Natural killer cell (primary cell): ENCODE measurements around the gene ZNF611. TPM values are rescaled to one million over a fixed set of nuclear protein-coding genes. Genes with fewer than 3 reads are reported as not detected.
"Not testable (repeated sequence)": the region's sequence is repeated elsewhere in the genome, so short reads cannot be mapped to it uniquely, and the experiment has no call there.

ENCODE experiments used
- ATAC-seq, 3 donors: fragments of 150-1000 bp in 2 of 3; fragments of 200-7000 bp in 1 of 3; cut with Tn5 transposase; 1 replicate in 1 of 3; 2 replicates in 2 of 3; pipeline ENCODE4 v1.10.0; 2021; ENCODE audit warnings: mild to moderate bottlenecking in 2 of 3, moderate library complexity in 2 of 3
- DNase-seq, 2 donors: peaks; one replicate each; pipeline versions ENCODE4 v3.0.0 to v3.0.0-alpha.2; 2013 to 2021; ENCODE audit warnings: mixed read lengths in 1 of 2
- H3K27ac ChIP-seq: one replicate; pipeline ENCODE4 v1.5.1; 2013; ENCODE audit warnings: mild to moderate bottlenecking, low read length
- H3K27me3 ChIP-seq: one replicate; pipeline ENCODE4 v1.6.1; 2013; ENCODE audit warnings: low read length; ENCODE audit not compliant: control insufficient read depth, insufficient read depth
- H3K36me3 ChIP-seq: one replicate; pipeline ENCODE4 v1.6.1; 2013; ENCODE audit warnings: low read length; ENCODE audit not compliant: control insufficient read depth, insufficient read depth
- H3K4me1 ChIP-seq: one replicate; pipeline ENCODE4 v1.6.1; 2013; ENCODE audit warnings: low read length; ENCODE audit not compliant: control insufficient read depth, insufficient read depth
- H3K4me3 ChIP-seq: one replicate; pipeline ENCODE4 v1.5.1; 2013; ENCODE audit warnings: low read length
- H3K9me3 ChIP-seq: one replicate; pipeline ENCODE4 v1.6.1; 2013; ENCODE audit warnings: low read length; ENCODE audit not compliant: control insufficient read depth, insufficient read depth
- H3K27ac Mint-ChIP-seq, 2 donors: one replicate each; pipeline ENCODE4 v1.8.0; 2022; ENCODE audit warnings: mild to moderate bottlenecking in 2 of 2, mixed read lengths in 2 of 2, moderate library complexity in 1 of 2
- H3K27me3 Mint-ChIP-seq, 2 donors: one replicate each; pipeline ENCODE4 v1.8.0; 2022; ENCODE audit warnings: low read depth in 2 of 2, mixed read lengths in 2 of 2
- H3K36me3 Mint-ChIP-seq: one replicate; pipeline ENCODE4 v1.8.0; 2022; ENCODE audit warnings: mixed read lengths
- H3K4me1 Mint-ChIP-seq, 2 donors: one replicate each; pipeline ENCODE4 v1.8.0; 2022; ENCODE audit warnings: mixed read lengths in 2 of 2
- H3K4me3 Mint-ChIP-seq: one replicate; pipeline ENCODE4 v1.8.0; 2022; ENCODE audit warnings: mild to moderate bottlenecking, moderate library complexity, mixed read lengths
- H3K9me3 Mint-ChIP-seq, 2 donors: one replicate each; pipeline ENCODE4 v1.8.0; 2022; ENCODE audit warnings: mixed read lengths in 2 of 2
- WGBS: methylation state at CpG from one replicate; pipeline ENCODE4 v1.1.7; 2013; ENCODE audit warnings: missing lambda C conversion rate; ENCODE audit not compliant: insufficient coverage; 5-methylcytosine and 5-hydroxymethylcytosine counted together
- intact Hi-C: fragments of 100-400 bp; cut with micrococcal nuclease; formaldehyde crosslinking; loops from one replicate; pipeline ENCODE4 v1.14.2; 2022
- total RNA-seq, 4 donors: library from RNA; stranded (reverse); fragments of 120-200 nt in 1 of 4; gene quantifications; one replicate each; pipeline versions ENCODE4 v1.2.3 to v1.2.4, GENCODE V29; 2013 to 2022
- TF ChIP-seq, protein P1 (sequence below): fragments of 200-600 bp; IDR thresholded peaks from one replicate; pipeline ENCODE4 v1.8.0; 2022; ENCODE audit warnings: antibody characterized with exemption

Gene ZNF611
- 10 to 100 TPM; 41.2 to 58.0 (median 44.2) TPM for total RNA-seq
- 45.8 TPM for total RNA-seq (2013)

DNA sequence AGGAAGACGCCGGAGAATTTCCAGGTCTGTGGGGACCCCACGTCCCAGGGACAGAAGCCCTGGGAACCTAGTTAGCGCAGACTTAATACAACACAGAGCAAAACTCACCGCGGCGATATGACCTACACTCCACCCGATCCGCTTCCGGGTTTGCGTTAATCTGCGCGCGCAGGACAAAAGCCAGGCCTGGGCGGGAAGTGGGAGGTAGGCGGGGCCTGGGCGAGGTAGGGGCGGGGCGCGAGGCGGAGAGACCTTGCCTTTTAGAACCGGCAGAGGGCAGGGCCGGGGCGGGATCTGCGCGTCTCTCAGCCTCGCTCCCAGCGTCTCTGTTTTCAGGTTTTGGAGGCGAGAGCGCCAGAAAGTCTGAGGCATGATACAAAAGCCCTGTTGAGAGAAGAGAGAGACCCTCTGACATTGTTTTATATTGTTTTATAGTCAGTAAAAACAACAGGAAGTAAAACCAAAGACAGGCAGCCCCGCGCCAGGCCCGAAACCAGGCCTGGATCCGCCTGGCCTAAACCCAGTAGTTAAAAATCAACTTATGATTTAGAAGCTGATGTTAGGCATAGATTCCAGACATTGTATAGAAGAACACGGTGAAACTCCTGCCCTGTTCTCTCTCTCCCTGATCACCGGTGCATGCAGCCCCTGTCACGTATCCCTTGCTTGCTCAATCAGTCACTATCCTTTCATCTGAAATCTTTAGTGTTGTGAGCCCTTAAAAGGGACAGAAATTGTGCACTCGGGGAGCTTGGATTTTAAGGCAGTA, at the start of gene ZNF611:
Gene ZNF611, minus strand, starts transcription at position 152 of the 769 bp plus-strand sequence. CDS start 19,150 bp downstream, outside the sequence.
- WGBS = 14% methylated on average over 38 of the region's 38 CpGs
- H3K27ac Mint-ChIP-seq = peak within 1 kb of the TSS; percentile 68 to 81
- Histone ChIP-seq H3K9me3 (no peaks in the 10 kb centered on the region), H3K4me1 (peaks cover 21% of the 10 kb centered on the region), H3K27me3 (no peaks in the 10 kb centered on the region), H3K27ac (peak within 1 kb of the TSS; percentile 88), H3K4me3 (peak within 1 kb of the TSS; percentile 92), H3K36me3 (no peaks in the 10 kb centered on the region)
- intact Hi-C loops = loop anchor here (2.0 kb wide), 3 partner anchors 52 to 122 kb away; partner anchors contain the start of genes ZNF468, ZNF600 and ZNF83
- ATAC-seq = peak; percentile 95 to 99 (median 98)
- H3K4me3 Mint-ChIP-seq = peak within 1 kb of the TSS; percentile 91
- TF ChIP-seq, protein P1, sequence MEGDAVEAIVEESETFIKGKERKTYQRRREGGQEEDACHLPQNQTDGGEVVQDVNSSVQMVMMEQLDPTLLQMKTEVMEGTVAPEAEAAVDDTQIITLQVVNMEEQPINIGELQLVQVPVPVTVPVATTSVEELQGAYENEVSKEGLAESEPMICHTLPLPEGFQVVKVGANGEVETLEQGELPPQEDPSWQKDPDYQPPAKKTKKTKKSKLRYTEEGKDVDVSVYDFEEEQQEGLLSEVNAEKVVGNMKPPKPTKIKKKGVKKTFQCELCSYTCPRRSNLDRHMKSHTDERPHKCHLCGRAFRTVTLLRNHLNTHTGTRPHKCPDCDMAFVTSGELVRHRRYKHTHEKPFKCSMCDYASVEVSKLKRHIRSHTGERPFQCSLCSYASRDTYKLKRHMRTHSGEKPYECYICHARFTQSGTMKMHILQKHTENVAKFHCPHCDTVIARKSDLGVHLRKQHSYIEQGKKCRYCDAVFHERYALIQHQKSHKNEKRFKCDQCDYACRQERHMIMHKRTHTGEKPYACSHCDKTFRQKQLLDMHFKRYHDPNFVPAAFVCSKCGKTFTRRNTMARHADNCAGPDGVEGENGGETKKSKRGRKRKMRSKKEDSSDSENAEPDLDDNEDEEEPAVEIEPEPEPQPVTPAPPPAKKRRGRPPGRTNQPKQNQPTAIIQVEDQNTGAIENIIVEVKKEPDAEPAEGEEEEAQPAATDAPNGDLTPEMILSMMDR = peak; percentile 68
- H3K9me3 Mint-ChIP-seq = no peaks in the 10 kb centered on the region
- H3K27me3 Mint-ChIP-seq = no peaks in the 10 kb centered on the region
- DNase-seq = peak; percentile 99 to 100
- peaks cover 21 to 22% of the 10 kb centered on the region in 2 donors for H3K4me1 Mint-ChIP-seq
- H3K36me3 Mint-ChIP-seq = no peaks in the 10 kb centered on the region

GRCh38 chr19:52782864-52783263, 48.0 kb upstream of the ZNF611 start:
- H3K27ac ChIP-seq, H3K36me3 ChIP-seq, DNase-seq, H3K27me3 ChIP-seq, ATAC-seq, H3K4me3 ChIP-seq, H3K36me3 Mint-ChIP-seq, H3K27me3 Mint-ChIP-seq, H3K9me3 Mint-ChIP-seq, H3K9me3 ChIP-seq: not testable (repeated sequence)
- peak overlapping the region; percentile 62 for H3K4me3 Mint-ChIP-seq
- H3K27ac Mint-ChIP-seq = peak overlapping the region; percentile 57 to 88
- intact Hi-C loops = loop anchor here (10.0 kb wide), 2 partner anchors 72 to 182 kb away; partner anchors contain the start of genes ZNF468 and ZNF816
- peaks cover 73% of the 10 kb centered on the region for H3K4me1 ChIP-seq
- WGBS = no CpG with 5 or more reads among the region's 2 CpGs
- peaks cover 72 to 81% of the 10 kb centered on the region in 2 donors for H3K4me1 Mint-ChIP-seq

DNA sequence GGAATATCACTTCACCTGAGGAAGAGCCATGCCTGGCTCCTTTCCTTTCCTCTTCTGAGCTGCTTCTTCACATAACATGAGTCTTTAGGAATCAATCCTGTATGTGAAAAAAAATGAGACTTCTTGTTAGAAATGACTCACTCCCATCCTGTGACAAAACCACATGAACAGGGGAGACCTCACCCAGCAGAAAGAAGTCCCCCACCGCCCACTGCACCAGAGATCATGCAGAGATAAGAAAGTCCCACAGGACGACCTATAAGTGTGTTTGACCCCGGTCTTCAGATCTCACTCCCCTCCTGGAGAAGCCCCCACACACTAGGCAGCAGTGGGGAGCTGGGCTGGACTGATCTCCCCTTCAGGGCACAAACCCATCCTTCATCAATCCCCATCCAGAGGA, 44.0 kb upstream of the ZNF611 start:
- H3K27ac ChIP-seq = peak overlapping the region; percentile 72
- no peaks in the 10 kb centered on the region for H3K9me3 ChIP-seq
- TF ChIP-seq, protein P1 = no peak
- 2% methylated on average over 3 of the region's 3 CpGs for WGBS
- DNase-seq = peak; percentile 54 to 62
- Mint-ChIP-seq H3K36me3 (peaks cover 7% of the 10 kb centered on the region), H3K9me3 (no peaks in the 10 kb centered on the region), H3K4me1 (peaks cover 50 to 67% of the 10 kb centered on the region in 2 donors), H3K27me3 (no peaks in the 10 kb centered on the region), H3K4me3 (peak overlapping the region; percentile 86), H3K27ac (peak overlapping the region; percentile 88 to 89)
- peaks cover 58% of the 10 kb centered on the region for H3K4me1 ChIP-seq
- ATAC-seq = peak; percentile 83 to 88 (median 88)
- no peaks in the 10 kb centered on the region for H3K27me3 ChIP-seq
- H3K4me3 ChIP-seq = no peak overlapping the region
- H3K36me3 ChIP-seq = peaks cover 30% of the 10 kb centered on the region
- intact Hi-C loops = no loop called here

- H3K36me3 ChIP-seq, H3K9me3 Mint-ChIP-seq, H3K27ac Mint-ChIP-seq, ATAC-seq, intact Hi-C loops, H3K27ac ChIP-seq, H3K4me3 ChIP-seq, H3K4me1 Mint-ChIP-seq, DNase-seq, H3K4me3 Mint-ChIP-seq, H3K27me3 ChIP-seq, H3K4me1 ChIP-seq, H3K36me3 Mint-ChIP-seq, H3K27me3 Mint-ChIP-seq: not testable (repeated sequence)
- peaks cover 14% of the 10 kb centered on the region for H3K9me3 ChIP-seq
- 88% methylated on average over 2 of the region's 2 CpGs for WGBS
Observed at GRCh38 chr19:52756447-52756846, 21.6 kb upstream of the ZNF611 start.
